ENCODE measurements around the gene MYOM3.

Gene MYOM3

DNA sequence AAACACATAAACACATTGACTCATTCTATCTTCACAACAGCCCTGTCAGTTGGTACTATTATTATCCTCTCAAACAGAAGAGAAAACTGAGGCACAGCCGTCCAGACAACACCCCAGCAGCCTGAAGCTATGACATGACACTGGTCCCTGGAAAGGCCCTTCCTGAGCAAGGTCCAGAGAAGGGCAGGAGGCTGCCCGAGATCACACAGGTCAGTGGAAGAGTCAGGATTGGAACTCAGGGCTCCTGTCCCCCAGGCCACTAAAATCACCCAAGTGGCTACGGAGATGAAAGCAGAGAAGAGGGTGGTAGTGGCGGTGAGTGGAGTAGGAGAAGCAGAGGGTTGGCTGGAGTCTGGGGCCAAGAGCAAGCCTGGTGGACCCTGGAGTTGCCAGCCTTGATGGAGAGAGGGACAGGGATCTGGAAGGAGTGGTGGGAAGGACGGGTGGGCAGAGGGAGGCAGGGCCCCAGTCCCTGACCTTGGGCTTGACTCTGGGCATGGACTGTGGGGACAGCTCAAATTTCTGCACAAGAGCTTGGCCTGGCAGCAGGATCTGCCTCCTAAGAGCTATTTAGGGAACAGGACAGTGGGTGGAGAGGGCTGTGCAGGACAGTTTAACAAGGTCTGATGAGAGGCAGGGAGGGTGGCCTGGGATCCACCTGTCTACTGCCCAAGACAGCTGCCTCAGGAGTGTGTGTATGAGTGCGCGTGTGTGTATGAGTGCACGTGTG is 15.8 kb downstream of the MYOM3 start:
- no peak for DNase-seq

DNA sequence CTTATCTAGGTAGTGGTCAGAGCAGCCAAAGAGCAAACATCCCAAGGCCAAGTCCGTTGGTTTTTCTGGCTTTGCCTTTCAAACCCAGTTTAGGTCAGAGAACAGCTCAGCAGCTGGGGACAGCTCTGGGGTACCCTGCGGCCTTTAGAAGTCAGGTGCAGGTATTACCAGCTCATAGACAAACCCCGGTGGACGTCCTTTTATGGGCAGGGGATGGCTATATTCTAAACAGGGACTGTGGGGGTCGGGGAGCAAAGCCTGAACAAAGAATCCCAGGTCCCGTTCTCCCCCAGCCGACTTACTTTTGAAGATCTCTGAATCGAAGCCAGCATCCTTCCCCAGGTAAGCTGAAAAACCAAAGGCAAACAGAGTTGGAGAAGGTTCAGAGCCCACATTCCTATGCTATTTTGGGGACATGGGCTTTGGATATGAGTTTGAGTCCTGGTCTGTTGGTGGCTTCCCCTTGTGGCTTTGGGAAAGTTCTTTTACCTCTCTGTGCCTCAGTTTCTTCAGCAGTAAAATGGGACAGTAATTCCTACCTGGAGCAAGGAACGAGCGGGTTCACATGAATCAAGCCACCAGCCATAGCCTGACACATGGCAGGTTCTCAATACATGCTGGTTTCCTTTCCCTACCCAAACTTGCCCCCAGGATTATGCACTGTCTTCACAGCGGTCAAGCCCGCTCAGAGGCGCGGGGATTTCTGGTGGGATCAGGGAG is 16.6 kb downstream of the MYOM3 start:
- no peak for DNase-seq

- DNase-seq: no peak
Measured at GRCh38 chr1:24094554-24094953, 17.4 kb downstream of the MYOM3 start.

GRCh38 chr1:24093732-24094131 is 18.2 kb downstream of the MYOM3 start:
- no peak for DNase-seq

DNA sequence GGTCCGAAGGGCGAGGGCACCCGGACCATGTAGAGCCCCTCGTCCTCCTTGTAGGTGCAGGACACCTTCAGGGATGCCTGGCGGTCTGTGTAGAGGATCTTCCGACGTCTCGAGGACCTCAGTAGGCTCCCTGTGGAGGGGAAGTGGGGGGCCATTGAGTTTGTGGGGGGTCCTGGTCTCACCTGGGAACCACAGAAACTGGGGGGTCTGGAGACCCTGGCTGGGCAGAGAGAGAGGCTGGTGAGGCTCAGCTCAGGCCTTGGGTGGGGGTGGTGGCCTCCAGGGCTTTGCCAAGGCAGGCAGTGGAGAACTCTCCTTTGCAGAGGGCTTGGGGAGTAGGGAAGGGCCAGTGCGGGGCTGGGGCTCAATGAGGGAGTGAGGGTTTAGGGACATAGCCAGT is 19.0 kb downstream of the MYOM3 start:
- no peak for DNase-seq

GRCh38 chr1:24091971-24092482 is 19.9 kb downstream of the MYOM3 start:
- DNase-seq: no peak

GRCh38 chr1:24090736-24091135 is 21.2 kb downstream of the MYOM3 start:
- no peak for DNase-seq

DNA sequence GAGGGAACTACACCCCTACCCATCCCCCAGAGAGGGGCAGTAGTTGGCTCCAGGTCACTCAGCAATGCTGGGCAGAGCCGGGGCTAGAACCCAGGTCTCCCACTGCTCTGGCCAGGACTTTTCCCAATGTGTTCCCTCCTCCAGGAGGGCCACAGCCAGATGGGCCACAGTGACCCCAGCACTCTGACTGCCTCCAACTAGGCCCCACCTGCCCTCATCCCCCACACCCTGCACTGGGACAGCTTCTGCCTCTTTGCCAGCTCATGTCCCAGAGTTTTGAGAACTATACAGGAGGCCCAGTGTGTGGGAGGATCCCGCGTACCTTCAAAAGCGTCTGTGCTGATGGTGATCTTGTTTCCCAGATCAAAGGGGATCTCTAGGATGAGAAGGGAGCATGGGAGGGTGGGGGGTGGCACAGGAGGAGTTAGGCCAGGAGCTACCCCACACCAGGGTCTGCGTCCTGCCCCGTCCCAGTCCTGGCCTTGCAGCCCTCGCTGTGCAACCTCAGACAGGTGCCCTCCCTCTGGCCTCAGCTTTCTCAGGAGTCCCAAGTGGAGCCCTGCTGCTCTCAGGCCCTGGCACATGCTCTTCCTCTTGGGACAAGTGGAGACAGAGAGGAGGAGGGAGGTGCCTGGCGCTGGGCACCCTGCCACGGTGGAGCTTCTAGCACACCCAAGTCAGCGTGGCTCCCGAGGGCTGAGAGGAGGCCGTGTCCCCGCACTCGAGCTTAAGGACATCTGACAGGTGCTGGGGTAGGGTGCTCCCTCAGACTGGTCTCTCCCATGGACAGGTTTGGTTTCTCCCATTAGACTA is 22.0 kb downstream of the MYOM3 start:
- DNase-seq: no peak

GRCh38 chr1:24089027-24089742 is 22.8 kb downstream of the MYOM3 start:
- DNase-seq: no peak

DNA sequence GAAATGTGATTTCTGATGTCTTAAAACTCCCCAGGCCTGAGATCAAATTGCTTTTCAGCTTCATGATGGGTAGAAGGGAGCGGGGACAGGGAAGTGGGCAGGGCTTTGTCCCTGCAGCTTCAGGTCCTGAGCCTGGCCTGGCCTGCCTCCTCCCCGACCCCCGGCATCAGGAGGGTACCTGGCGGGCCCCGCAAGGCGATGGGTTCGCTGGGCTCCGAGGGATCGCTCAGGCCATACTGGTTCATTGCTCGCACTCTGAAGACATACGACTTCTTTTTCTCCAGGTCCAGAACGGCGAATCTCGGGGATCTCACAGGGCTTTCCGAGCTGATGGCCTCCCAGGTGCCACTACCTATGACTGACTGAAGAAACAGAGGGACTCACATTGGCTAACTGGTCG is 25.5 kb downstream of the MYOM3 start:
- DNase-seq: no peak

DNA sequence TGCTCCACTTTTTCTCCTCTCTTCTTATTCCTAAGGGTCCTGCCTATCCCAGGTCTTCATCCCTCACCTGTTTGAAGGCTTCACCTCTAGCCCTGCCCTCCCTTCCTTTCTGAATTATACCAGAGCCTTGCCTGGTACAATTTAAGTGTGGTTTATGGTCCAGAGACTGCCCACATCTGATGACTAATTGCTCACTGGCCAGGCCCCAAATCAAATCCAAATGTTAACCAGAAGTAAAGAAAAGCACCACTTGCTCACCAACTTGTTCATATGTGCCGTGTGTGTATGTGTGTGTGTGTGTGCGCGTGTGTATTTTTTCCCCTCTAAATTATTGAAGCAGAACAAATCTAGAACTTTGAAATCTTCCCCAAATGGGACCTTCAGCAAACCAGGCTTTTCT is 26.4 kb downstream of the MYOM3 start:
- DNase-seq: no peak

- DNase-seq: no peak
Measured at GRCh38 chr1:24085007-24085406, 26.9 kb downstream of the MYOM3 start.

DNA sequence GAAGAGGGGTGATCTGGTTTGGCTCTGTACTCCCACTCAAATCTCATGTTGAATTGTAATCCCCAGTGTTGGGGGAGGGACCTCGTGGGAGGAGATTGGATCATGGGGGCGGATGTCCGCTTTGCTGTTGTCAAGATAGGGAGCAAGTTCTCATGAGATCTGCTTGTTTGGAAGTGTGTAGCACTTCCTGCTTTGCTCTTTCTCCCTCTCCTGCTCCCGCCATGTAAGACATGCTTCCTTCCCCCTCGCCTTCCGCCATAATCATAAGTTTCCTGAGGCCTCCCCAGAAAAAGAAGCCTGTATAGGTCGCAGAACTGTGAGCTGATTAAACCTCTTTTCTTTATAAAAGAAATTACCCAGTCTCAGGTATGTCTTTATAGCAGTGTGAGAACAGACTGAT is 27.9 kb downstream of the MYOM3 start:
- DNase-seq: no peak

GRCh38 chr1:24082372-24082771 is 29.6 kb downstream of the MYOM3 start:
- no peak for DNase-seq

- DNase-seq: no peak
Measured at GRCh38 chr1:24081190-24081589, 30.7 kb downstream of the MYOM3 start.

- DNase-seq: no peak
Measured at GRCh38 chr1:24080131-24080530, 31.8 kb downstream of the MYOM3 start.

GRCh38 chr1:24077278-24077978 is 34.5 kb downstream of the MYOM3 start:
- no peak for DNase-seq

- DNase-seq: no peak
Measured at GRCh38 chr1:24075946-24076345, 36.0 kb downstream of the MYOM3 start.

DNA sequence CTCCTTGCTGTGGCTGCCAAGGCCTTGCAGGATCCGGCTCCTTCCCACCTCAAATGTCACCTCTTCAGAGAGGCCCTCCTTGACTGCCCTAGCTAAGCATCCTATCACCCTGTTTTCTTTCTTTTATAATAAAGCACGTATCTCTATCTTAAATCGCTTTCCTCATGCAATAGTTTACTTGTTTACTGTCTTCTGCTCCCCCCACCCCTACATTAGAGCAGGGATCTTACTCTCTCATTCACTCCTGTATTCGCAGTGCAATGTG is 36.4 kb downstream of the MYOM3 start:
- DNase-seq: no peak

- DNase-seq: no peak
Measured at GRCh38 chr1:24074817-24075589, 36.9 kb downstream of the MYOM3 start.

GRCh38 chr1:24074196-24074595 is 37.7 kb downstream of the MYOM3 start:
- no peak for DNase-seq

All from right kidney (tissue), 1 donor.